ENCODE data around the gene LAMC1.
"Not testable (repeated sequence)": the region's sequence is repeated elsewhere in the genome, so short reads cannot be mapped to it uniquely, and the experiment has no call there.

LAMC1 gene

GRCh38 chr1:183114441-183114840 is 91.2 kb downstream of the LAMC1 start:
- no peak for DNase-seq

- DNase-seq, result no peak
Observed at GRCh38 chr1:183116416-183116815, 93.2 kb downstream of the LAMC1 start.

GRCh38 chr1:183121609-183122008 is 98.4 kb downstream of the LAMC1 start:
- DNase-seq, result no peak

- DNase-seq, result peak; percentile 6
Observed at GRCh38 chr1:183124259-183124658, 101.0 kb downstream of the LAMC1 start.

GRCh38 chr1:183125279-183125999 is 102.2 kb downstream of the LAMC1 start:
- DNase-seq, result no peak

GRCh38 chr1:183126000-183126366 is 102.8 kb downstream of the LAMC1 start:
- no peak for DNase-seq

- no peak for DNase-seq
Observed at GRCh38 chr1:183126528-183126927, 103.3 kb downstream of the LAMC1 start.

GRCh38 chr1:183129921-183130690 is 106.9 kb downstream of the LAMC1 start:
- DNase-seq, result no peak

GRCh38 chr1:183131166-183131565 is 107.9 kb downstream of the LAMC1 start:
- DNase-seq, result no peak

- no peak for DNase-seq
Observed at GRCh38 chr1:183135336-183135735, 112.1 kb downstream of the LAMC1 start.

GRCh38 chr1:183137782-183138181 is 114.6 kb downstream of the LAMC1 start:
- DNase-seq, result no peak

GRCh38 chr1:183138301-183138700 is 115.1 kb downstream of the LAMC1 start:
- no peak for DNase-seq

- DNase-seq, result no peak
Observed at GRCh38 chr1:183139281-183139942, 116.2 kb downstream of the LAMC1 start.

GRCh38 chr1:183140633-183141032 is 117.4 kb downstream of the LAMC1 start:
- DNase-seq, result no peak

- DNase-seq, result no peak
Observed at GRCh38 chr1:183142171-183142570, 119.0 kb downstream of the LAMC1 start.

GRCh38 chr1:183143576-183144315 is 120.5 kb downstream of the LAMC1 start:
- no peak for DNase-seq

- no peak for DNase-seq
Observed at GRCh38 chr1:183144752-183145151, 121.5 kb downstream of the LAMC1 start.

- DNase-seq, result no peak
Observed at GRCh38 chr1:183147735-183148134, 124.5 kb downstream of the LAMC1 start.

- DNase-seq, result no peak
Observed at GRCh38 chr1:183148599-183148998, 125.4 kb downstream of the LAMC1 start.

GRCh38 chr1:183149273-183149672 is 126.1 kb downstream of the LAMC1 start:
- no peak for DNase-seq

GRCh38 chr1:183150032-183150431 is 126.8 kb downstream of the LAMC1 start:
- not testable (repeated sequence) for DNase-seq

GRCh38 chr1:183150445-183150844 is 127.2 kb downstream of the LAMC1 start:
- DNase-seq, result no peak

GRCh38 chr1:183152180-183152579 is 129.0 kb downstream of the LAMC1 start:
- no peak for DNase-seq
